Prostate gland (tissue), 2 donors: Measurements from ENCODE around the gene IL2RA. TPM values are rescaled to one million over a fixed set of nuclear protein-coding genes. Genes with fewer than 3 reads are reported as not detected.
A peak's percentile ranks its signal among the peaks of the same experiment; 100 is the strongest.

Source experiments
- DNase-seq: peaks from one replicate; pipeline ENCODE4 v3.0.0-alpha.2; 2019; ENCODE audit warnings: low spot score
- H3K27ac ChIP-seq, 2 donors: fragments of 200-600 bp; sonication (generic); 2 replicates each; pipeline ENCODE4 v1.5.1; 2017 to 2019
- H3K27me3 ChIP-seq: fragments of 200-600 bp; sonication (generic); replicated peaks from 2 replicates; pipeline ENCODE4 v1.5.1; 2019; ENCODE audit not compliant: insufficient read depth
- H3K36me3 ChIP-seq, 2 donors: fragments of 200-600 bp; sonication (generic); 1 replicate in 1 of 2; 2 replicates in 1 of 2; pipeline versions ENCODE4 v1.5.1 to v1.8.1; 2017 to 2019
- H3K4me1 ChIP-seq: fragments of 200-600 bp; sonication (generic); replicated peaks from 2 replicates; pipeline ENCODE4 v1.5.1; 2019
- H3K4me3 ChIP-seq, 2 donors: fragments of 200-600 bp; sonication (generic); 2 replicates each; pipeline ENCODE4 v1.5.1; 2017 to 2019
- H3K9me3 ChIP-seq: fragments of 200-600 bp; sonication (generic); 2 replicates; pipeline ENCODE4 v1.5.1; 2017
- CTCF ChIP-seq, 4 experiments: fragments of 200-600 bp in 2 of 4; fragments of 450-650 bp in 2 of 4; sonication (generic) in 2 of 4; IDR thresholded peaks; 1 replicate in 3 of 4; 2 replicates in 1 of 4; pipeline ENCODE4 v1.5.1; 2016 to 2019; ENCODE audit warnings: antibody characterized with exemption in 4 of 4, mild to moderate bottlenecking in 2 of 4, moderate library complexity in 2 of 4
- POLR2A ChIP-seq: fragments of 450-650 bp; IDR thresholded peaks from one replicate; pipeline ENCODE4 v1.6.1; 2016; ENCODE audit warnings: antibody characterized with exemption, mild to moderate bottlenecking
- POLR2AphosphoS5 ChIP-seq: sonication (generic); formaldehyde crosslinking; IDR thresholded peaks from one replicate; pipeline ENCODE4 v1.6.1; 2017; ENCODE audit warnings: antibody characterized with exemption
- WGBS: methylation state at CpG from one replicate; pipeline ENCODE4 v1.1.5; 2018; 5-methylcytosine and 5-hydroxymethylcytosine counted together
- intact Hi-C: fragments of 100-400 bp; cut with DNase I; formaldehyde crosslinking; loops from one replicate; pipeline ENCODE4 v1.14.2; 2022
- total RNA-seq, 2 donors: library from RNA; depleted of rRNA; stranded (reverse); fragments of >200 nt; gene quantifications; one replicate each; pipeline ENCODE4 v1.1.0, GENCODE V29; 2016

Gene IL2RA
- total RNA-seq, 2 donors from 2014 or later: 1.9 TPM; not detected in 1

- TF ChIP-seq POLR2AphosphoS5 (peak; percentile 10), CTCF (IDR thresholded peaks at IDR 0.05) (no peak)
- Histone ChIP-seq H3K9me3 (no peaks in the 10 kb centered on the region), H3K4me3 (no peak overlapping the region), H3K27me3 (no peaks in the 10 kb centered on the region), H3K36me3 (no peaks in the 10 kb centered on the region), H3K27ac (no peak overlapping the region), H3K4me1 (peaks cover 5% of the 10 kb centered on the region)
- no peak for DNase-seq
- WGBS: 65% methylated on average over 9 of the region's 9 CpGs
- intact Hi-C loops: no loop called here
Measured at GRCh38 chr10:6020826-6021225, 41.3 kb downstream of the IL2RA start.

GRCh38 chr10:6019796-6020195 is 42.4 kb downstream of the IL2RA start:
- DNase-seq: no peak
- WGBS: 92% methylated on average over 12 of the region's 12 CpGs
- no peaks in the 10 kb centered on the region for H3K36me3 ChIP-seq
- intact Hi-C loops: loop anchor here (10.0 kb wide), 1 partner anchor 65 kb away; the partner anchor contains the start of gene RBM17
- no peak overlapping the region for H3K4me3 ChIP-seq
- TF ChIP-seq POLR2AphosphoS5: no peak
- no peak for TF ChIP-seq CTCF (IDR thresholded peaks at IDR 0.05)
- TF ChIP-seq POLR2A: no peak
- no peaks in the 10 kb centered on the region for H3K27me3 ChIP-seq
- no peaks in the 10 kb centered on the region for H3K9me3 ChIP-seq
- H3K4me1 ChIP-seq: peaks cover 5% of the 10 kb centered on the region
- H3K27ac ChIP-seq: no peak overlapping the region

- intact Hi-C loops: loop anchor here (10.0 kb wide), 1 partner anchor 66 kb away; the partner anchor contains the start of gene RBM17
- no peak overlapping the region for H3K4me3 ChIP-seq
- DNase-seq: no peak
- H3K36me3 ChIP-seq: no peaks in the 10 kb centered on the region
- no peaks in the 10 kb centered on the region for H3K9me3 ChIP-seq
- TF ChIP-seq POLR2A (no peak), POLR2AphosphoS5 (no peak), CTCF (IDR thresholded peaks at IDR 0.05) (no peak)
- no peak overlapping the region for H3K27ac ChIP-seq
- 90% methylated on average over 6 of the region's 6 CpGs for WGBS
- no peaks in the 10 kb centered on the region for H3K27me3 ChIP-seq
- peaks cover 5% of the 10 kb centered on the region for H3K4me1 ChIP-seq
Measured at GRCh38 chr10:6019010-6019782, 43.0 kb downstream of the IL2RA start.

- no peak for DNase-seq
- no peak overlapping the region for H3K4me3 ChIP-seq
- WGBS: 75% methylated on average over 5 of the region's 5 CpGs
- H3K27ac ChIP-seq: no peak overlapping the region
- TF ChIP-seq CTCF (IDR thresholded peaks at IDR 0.05) (no peak), POLR2AphosphoS5 (no peak), POLR2A (no peak)
- H3K36me3 ChIP-seq: no peaks in the 10 kb centered on the region
- intact Hi-C loops: loop anchor here (10.0 kb wide), 1 partner anchor 66 kb away; the partner anchor contains the start of gene RBM17
- H3K9me3 ChIP-seq: no peaks in the 10 kb centered on the region
- no peaks in the 10 kb centered on the region for H3K4me1 ChIP-seq
- no peaks in the 10 kb centered on the region for H3K27me3 ChIP-seq
Measured at GRCh38 chr10:6018422-6018821, 43.7 kb downstream of the IL2RA start.
